H1 (cell line): ENCODE measurements around the gene NELL1. TPM values are rescaled to one million over a fixed set of nuclear protein-coding genes. Genes with fewer than 3 reads are reported as not detected.

Experiments
- ASH2L ChIP-seq: fragments of 200-600, 300-600 bp; sonication (generic); IDR thresholded peaks from one replicate; pipeline ENCODE4 v1.7.1; 2017; ENCODE audit warnings: low read length
- BACH1 ChIP-seq: IDR thresholded peaks from 2 replicates; pipeline ENCODE4 v1.6.1; 2012; ENCODE audit warnings: low read length, improper control_type of control experiment
- EGR1 ChIP-seq: IDR thresholded peaks from 2 replicates; pipeline ENCODE4 v1.6.1; 2011; ENCODE audit warnings: low read depth, low read length, borderline replicate concordance
- SIRT6 ChIP-seq: IDR thresholded peaks from one replicate; pipeline ENCODE4 v1.7.1; 2012; ENCODE audit warnings: low read length, inconsistent platforms
- polyA plus RNA-seq, 7 experiments: library from polyadenylated mRNA; depleted of rRNA in 3 of 7; stranded (reverse) in 5 of 7; unstranded in 2 of 7; fragments of >200 nt in 5 of 7; fragments of 200-250 nt in 2 of 7; gene quantifications; 1 replicate in 5 of 7; 2 replicates in 1 of 7; 4 replicates in 1 of 7; pipeline versions ENCODE4 v1.2.1 to v1.2.3, GENCODE V29; 2011 to 2013; ENCODE audit warnings: missing spikeins in 2 of 7, mixed read lengths in 2 of 7
- total RNA-seq: library from RNA; stranded (reverse); fragmentation: NEBNext Ultra II Directional; extraction: Animal tissue kit (Norgen Biotek cat#: 25700); gene quantifications from 2 replicates; pipeline ENCODE4 v1.2.1, GENCODE V29; 2021
- TF ChIP-seq, protein P1 (sequence below): fragments of 300-600 bp; sonication (generic); IDR thresholded peaks from 2 replicates; pipeline ENCODE4 v1.7.1; 2012; ENCODE audit warnings: low read length, moderate library complexity, mild to moderate bottlenecking, inconsistent platforms; ENCODE audit not compliant: insufficient replicate concordance

Gene NELL1
- total and polyA plus RNA-seq, 2 of the 8 experiments (the other 6 are each of a cell fraction or from before 2014, with no cell fraction given): 0.21 TPM; not detected in 1

DNA sequence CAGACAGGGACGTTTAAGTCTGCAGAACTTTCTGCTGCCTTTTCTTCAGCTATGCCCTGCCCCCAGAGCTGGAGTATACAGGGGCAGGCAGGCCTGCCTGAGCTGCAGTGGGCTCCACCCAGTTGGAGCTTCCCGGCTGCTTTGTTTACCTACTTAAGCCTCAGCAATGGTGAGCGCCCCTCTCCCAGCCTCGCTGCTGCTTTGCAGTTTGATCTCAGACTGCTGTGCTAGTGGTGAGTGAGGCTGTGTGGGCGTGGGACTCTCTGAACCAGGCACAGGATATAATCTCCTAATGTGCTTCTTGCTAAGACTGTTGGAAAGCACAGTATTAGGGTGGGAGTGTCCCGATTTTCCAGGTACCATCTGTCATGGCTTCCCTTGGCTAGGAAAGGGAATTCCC is 38.5 kb downstream of the NELL1 start (continued):
- TF ChIP-seq, protein P1, sequence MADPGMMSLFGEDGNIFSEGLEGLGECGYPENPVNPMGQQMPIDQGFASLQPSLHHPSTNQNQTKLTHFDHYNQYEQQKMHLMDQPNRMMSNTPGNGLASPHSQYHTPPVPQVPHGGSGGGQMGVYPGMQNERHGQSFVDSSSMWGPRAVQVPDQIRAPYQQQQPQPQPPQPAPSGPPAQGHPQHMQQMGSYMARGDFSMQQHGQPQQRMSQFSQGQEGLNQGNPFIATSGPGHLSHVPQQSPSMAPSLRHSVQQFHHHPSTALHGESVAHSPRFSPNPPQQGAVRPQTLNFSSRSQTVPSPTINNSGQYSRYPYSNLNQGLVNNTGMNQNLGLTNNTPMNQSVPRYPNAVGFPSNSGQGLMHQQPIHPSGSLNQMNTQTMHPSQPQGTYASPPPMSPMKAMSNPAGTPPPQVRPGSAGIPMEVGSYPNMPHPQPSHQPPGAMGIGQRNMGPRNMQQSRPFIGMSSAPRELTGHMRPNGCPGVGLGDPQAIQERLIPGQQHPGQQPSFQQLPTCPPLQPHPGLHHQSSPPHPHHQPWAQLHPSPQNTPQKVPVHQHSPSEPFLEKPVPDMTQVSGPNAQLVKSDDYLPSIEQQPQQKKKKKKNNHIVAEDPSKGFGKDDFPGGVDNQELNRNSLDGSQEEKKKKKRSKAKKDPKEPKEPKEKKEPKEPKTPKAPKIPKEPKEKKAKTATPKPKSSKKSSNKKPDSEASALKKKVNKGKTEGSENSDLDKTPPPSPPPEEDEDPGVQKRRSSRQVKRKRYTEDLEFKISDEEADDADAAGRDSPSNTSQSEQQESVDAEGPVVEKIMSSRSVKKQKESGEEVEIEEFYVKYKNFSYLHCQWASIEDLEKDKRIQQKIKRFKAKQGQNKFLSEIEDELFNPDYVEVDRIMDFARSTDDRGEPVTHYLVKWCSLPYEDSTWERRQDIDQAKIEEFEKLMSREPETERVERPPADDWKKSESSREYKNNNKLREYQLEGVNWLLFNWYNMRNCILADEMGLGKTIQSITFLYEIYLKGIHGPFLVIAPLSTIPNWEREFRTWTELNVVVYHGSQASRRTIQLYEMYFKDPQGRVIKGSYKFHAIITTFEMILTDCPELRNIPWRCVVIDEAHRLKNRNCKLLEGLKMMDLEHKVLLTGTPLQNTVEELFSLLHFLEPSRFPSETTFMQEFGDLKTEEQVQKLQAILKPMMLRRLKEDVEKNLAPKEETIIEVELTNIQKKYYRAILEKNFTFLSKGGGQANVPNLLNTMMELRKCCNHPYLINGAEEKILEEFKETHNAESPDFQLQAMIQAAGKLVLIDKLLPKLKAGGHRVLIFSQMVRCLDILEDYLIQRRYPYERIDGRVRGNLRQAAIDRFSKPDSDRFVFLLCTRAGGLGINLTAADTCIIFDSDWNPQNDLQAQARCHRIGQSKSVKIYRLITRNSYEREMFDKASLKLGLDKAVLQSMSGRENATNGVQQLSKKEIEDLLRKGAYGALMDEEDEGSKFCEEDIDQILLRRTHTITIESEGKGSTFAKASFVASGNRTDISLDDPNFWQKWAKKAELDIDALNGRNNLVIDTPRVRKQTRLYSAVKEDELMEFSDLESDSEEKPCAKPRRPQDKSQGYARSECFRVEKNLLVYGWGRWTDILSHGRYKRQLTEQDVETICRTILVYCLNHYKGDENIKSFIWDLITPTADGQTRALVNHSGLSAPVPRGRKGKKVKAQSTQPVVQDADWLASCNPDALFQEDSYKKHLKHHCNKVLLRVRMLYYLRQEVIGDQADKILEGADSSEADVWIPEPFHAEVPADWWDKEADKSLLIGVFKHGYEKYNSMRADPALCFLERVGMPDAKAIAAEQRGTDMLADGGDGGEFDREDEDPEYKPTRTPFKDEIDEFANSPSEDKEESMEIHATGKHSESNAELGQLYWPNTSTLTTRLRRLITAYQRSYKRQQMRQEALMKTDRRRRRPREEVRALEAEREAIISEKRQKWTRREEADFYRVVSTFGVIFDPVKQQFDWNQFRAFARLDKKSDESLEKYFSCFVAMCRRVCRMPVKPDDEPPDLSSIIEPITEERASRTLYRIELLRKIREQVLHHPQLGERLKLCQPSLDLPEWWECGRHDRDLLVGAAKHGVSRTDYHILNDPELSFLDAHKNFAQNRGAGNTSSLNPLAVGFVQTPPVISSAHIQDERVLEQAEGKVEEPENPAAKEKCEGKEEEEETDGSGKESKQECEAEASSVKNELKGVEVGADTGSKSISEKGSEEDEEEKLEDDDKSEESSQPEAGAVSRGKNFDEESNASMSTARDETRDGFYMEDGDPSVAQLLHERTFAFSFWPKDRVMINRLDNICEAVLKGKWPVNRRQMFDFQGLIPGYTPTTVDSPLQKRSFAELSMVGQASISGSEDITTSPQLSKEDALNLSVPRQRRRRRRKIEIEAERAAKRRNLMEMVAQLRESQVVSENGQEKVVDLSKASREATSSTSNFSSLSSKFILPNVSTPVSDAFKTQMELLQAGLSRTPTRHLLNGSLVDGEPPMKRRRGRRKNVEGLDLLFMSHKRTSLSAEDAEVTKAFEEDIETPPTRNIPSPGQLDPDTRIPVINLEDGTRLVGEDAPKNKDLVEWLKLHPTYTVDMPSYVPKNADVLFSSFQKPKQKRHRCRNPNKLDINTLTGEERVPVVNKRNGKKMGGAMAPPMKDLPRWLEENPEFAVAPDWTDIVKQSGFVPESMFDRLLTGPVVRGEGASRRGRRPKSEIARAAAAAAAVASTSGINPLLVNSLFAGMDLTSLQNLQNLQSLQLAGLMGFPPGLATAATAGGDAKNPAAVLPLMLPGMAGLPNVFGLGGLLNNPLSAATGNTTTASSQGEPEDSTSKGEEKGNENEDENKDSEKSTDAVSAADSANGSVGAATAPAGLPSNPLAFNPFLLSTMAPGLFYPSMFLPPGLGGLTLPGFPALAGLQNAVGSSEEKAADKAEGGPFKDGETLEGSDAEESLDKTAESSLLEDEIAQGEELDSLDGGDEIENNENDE: no peak
- TF ChIP-seq ASH2L: no peak
- no peak for TF ChIP-seq SIRT6
- no peak for TF ChIP-seq EGR1
- TF ChIP-seq BACH1: no peak
